Left ventricle myocardium superior (tissue), 1 donor: Measurements from ENCODE around the gene TUBB8B. TPM values are rescaled to one million over a fixed set of nuclear protein-coding genes. Genes with fewer than 3 reads are reported as not detected.
"Not testable (repeated sequence)": the region's sequence is repeated elsewhere in the genome, so short reads cannot be mapped to it uniquely, and the experiment has no call there.

Experiments used
- ATAC-seq: fragments of 200-7000 bp; cut with Tn5 transposase; one replicate; pipeline ENCODE4 v1.9.1; 2020; ENCODE audit warnings: mild to moderate bottlenecking, moderate library complexity
- DNase-seq: peaks from one replicate; pipeline ENCODE4 v3.0.0-alpha.2; 2020
- intact Hi-C: fragments of 100-400 bp; cut with micrococcal nuclease; formaldehyde crosslinking; loops from one replicate; pipeline ENCODE4 v1.11.0; 2022
- long read RNA-seq: library from polyadenylated mRNA; unstranded; transcript quantifications from one replicate; pipeline ENCODE4 v2.0.0, GENCODE V29; 2021
- total RNA-seq: library from RNA; stranded (reverse); fragmentation: NEBNext Ultra II Directional; extraction: Animal tissue kit (Norgen Biotek cat#: 25700); gene quantifications from one replicate; pipeline ENCODE4 v1.2.1, GENCODE V29; 2021
- donor health status: DM: no; HTN: yes; CAD: no; lungs with severe emphysema.

TUBB8B gene
- not detected for total RNA-seq
- long read RNA-seq, result 0 reads

GRCh38 chr18:49176-49665 is at the start of gene TUBB8B:
Gene TUBB8B, minus strand, starts transcription at chr18:49615. Its CDS starts 58 bp downstream, at chr18:49557.
- DNase-seq, intact Hi-C loops: not testable (repeated sequence)

DNA sequence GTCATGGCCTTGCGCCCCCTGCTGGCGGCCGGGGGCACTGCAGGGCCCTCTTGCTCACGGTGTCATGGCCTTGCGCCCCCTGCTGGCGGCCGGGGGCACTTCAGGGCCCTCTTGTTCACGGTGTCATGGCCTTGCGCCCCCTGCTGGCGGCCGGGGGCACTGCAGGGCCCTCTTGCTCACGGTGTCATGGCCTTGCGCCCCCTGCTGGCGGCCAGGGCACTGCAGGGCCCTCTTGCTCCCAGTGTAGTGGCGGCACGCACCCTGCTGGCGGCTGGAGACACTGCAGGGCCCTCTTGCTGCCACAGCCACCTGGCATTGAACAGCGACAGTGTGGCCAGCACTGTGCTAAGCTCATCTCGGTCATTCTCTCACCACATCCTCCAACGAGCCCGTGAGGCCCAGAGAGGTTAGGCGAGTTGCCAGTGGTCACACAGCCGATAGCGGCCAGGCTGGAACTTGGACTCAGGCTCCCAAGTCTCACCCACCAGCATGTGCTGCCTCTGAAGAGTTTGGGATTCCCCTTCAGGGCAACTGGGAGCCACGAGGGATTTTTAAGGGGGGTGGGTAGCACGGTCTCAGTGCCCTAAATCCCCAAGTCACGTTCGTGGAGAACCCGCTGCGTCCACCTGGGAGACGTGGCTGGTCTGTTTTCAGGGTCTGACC is 48.0 kb upstream of the TUBB8B start:
- intact Hi-C loops, ATAC-seq, DNase-seq: not testable (repeated sequence)

More at GRCh38 chr18:49176-49665, at the start of gene TUBB8B:
- ATAC-seq, result not testable (repeated sequence)

GRCh38 chr18:96767-97131 is 47.3 kb upstream of the TUBB8B start:
- DNase-seq, intact Hi-C loops, ATAC-seq: not testable (repeated sequence)

DNA sequence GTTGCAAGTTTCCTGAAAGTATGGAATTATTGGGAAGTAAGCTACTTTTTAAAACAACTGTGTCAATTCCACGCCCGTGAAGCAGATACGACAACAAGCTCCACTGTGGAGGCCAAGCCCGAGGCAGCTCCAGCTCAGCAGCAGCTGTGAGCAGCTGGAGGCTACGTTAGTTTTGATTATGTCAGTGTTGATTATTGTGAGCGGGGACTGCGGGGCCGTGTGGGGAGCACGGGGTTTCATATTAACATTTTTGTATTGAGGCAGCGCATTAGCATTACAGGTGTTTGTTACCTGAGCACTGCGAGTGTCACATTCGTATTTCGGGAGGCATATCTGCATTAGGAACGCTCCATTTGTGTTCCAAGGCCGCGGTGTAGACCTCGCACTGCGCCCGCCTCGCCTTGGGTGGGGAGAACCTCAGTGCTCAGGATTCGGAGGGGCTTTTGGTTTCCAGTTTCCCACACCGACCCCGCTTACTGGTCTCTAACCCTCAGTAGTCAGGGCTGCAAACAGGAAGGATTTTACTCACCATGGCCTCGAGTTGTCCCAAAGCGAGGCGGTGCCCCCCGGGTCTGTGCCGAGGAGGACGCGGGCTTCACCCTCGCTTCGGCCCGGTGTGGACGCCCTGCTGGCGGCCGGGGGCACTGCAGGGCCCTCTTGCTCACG is 46.8 kb upstream of the TUBB8B start:
- intact Hi-C loops, DNase-seq: not testable (repeated sequence)
- peak; percentile 34 for ATAC-seq

DNA sequence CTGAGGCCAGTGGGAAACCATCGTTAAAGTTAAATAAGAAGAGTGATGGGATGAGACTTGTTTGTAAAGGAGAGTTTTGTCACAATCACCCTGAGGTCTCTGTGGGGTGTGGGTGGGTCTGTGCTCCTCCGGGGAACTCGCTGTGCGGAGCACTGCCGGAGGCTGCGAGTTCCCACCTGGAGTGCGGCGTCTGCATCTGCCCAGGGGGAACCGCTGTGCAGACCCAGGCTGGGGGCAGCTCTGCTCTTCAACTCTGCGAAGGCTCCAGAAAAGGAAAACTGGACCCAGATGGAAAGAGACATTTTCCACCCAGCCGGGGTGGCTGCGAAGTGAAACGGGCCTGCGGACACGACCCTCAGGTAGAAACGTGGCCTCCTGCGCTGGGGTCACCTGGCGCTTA is 46.2 kb upstream of the TUBB8B start:
- ATAC-seq, DNase-seq, intact Hi-C loops: not testable (repeated sequence)

- DNase-seq, intact Hi-C loops: not testable (repeated sequence)
These were observed 44.5 kb upstream of the TUBB8B start for GRCh38 chr18:93897-94408.

DNA sequence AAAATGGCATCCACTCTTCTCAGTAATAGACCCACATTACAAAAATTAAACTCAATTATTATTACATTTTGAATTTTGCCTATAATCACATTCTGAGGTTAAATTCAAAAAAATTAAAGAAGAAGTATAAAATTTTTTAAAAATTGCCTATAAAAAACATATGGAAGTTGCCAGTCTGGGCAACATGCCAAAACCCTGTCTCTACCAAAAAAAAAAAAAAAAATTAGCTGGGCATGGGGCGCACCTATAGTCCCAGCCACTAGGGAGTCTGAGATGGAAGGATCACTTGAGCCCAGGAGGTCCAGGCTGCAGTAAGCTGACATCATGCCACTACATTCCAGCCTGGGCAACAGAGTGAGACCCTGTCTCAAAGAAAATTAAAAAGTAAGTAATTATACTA is 42.1 kb upstream of the TUBB8B start:
- intact Hi-C loops, ATAC-seq, DNase-seq: not testable (repeated sequence)

More at GRCh38 chr18:93897-94408, 44.5 kb upstream of the TUBB8B start:
- ATAC-seq, result not testable (repeated sequence)

GRCh38 chr18:90396-91193 is 41.2 kb upstream of the TUBB8B start:
- intact Hi-C loops, ATAC-seq, DNase-seq: not testable (repeated sequence)

DNA sequence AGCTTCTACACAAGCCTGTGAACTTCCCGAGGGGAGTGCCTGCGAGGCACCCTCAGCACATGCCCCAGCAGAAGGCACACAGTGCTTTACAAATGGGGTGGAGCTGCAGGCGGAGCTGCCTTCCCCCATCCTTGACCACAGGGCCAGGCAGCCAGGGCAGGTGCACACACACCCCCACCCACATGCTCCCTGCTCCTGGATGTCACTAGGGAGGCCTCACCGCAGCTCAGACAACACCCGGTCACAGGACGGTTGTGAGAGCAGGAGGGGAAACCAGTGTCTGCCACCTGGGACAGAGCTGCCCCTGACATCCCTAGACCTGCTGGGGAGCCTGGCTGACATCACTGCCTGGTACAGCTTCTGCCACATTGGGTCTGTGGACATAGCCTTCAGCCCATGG is 39.7 kb upstream of the TUBB8B start:
- ATAC-seq, intact Hi-C loops, DNase-seq: not testable (repeated sequence)

- intact Hi-C loops, ATAC-seq, DNase-seq: not testable (repeated sequence)
These were observed 35.4 kb upstream of the TUBB8B start for GRCh38 chr18:84801-85200.

DNA sequence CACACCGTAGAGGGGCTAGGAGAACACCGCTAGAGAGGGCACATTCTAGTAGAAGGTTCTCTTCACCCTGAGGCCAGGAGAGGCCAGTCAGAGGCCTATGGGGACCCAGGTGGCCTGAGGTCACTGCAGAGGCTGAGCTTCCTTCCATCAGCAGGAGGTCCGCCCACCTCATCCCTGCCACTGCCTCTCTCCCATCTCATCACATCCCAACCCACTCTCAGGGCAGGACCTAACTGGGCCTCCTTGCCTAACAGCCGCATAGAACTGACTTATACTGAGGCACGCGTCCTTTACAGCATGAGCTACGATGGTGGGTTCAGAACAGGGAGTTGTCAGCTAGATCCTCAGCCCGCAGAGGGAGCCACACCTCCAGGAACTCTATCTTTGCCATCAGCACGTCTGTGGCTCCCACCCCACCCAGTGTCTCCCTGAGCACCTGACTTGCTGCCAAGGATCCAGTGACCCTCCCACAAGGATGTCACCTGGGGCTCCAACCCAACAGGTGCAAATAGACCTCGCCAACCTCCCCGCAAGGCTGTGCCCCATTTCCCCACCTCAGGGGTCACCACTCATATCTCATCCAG is 33.3 kb upstream of the TUBB8B start:
- ATAC-seq, intact Hi-C loops, DNase-seq: not testable (repeated sequence)

DNA sequence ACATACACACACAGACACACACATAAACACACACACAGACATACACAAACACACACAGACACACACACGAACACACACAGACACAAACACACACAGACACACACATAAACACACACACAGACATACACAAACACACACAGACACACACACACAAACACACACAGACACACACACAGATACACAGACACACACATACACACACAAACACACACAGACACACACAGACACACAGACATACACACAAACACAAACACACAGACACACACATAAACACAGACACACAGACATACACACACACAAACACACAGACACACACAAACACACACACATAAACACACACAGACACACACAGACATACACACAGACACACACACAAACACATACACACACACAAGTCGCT is 31.5 kb upstream of the TUBB8B start:
- ATAC-seq, intact Hi-C loops, DNase-seq: not testable (repeated sequence)

- ATAC-seq, DNase-seq, intact Hi-C loops: not testable (repeated sequence)
These were observed 30.8 kb upstream of the TUBB8B start for GRCh38 chr18:80202-80601.

- ATAC-seq, intact Hi-C loops, DNase-seq: not testable (repeated sequence)
These were observed 26.2 kb upstream of the TUBB8B start for GRCh38 chr18:75525-76160.

GRCh38 chr18:73181-73777 is 23.9 kb upstream of the TUBB8B start:
- intact Hi-C loops, DNase-seq, ATAC-seq: not testable (repeated sequence)

- ATAC-seq, intact Hi-C loops, DNase-seq: not testable (repeated sequence)
These were observed 18.3 kb upstream of the TUBB8B start for GRCh38 chr18:67701-68100.

DNA sequence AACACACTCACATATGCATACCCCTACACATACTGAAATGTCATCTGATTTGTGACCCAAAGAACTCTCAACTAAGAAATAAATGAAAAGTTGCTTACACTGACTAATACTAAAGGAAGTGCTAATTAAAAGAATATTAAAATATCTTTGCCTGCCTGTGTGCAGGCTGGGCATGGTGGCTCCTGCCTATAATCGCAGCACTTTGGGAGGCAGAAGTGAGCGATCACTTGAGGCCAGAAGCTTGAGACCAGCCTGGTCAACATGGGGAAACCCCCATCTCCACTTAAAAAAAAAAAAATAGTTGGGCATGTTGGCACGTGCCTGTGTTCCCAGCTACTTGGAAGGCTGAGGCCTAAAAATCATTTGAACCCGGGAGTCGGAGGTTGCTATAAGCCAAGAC is 14.9 kb upstream of the TUBB8B start:
- ATAC-seq, intact Hi-C loops, DNase-seq: not testable (repeated sequence)

DNA sequence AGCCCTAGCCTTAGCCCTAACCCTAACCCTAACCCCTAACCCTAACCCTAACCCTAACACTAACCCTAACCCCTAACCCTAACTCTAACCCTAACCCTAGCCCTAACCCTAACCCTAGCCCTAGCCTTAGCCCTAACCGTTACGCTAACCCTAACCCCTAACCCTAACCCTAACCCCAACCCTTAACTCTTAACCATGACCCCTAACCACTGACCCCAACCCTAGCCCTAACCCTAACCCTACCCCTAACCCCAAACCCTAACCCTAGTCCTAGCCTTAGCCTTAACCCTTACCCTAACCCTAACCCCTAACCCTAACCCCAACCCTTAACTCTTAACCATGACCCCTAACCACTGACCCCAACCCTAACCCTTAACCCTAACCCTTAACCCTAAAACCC is 14.2 kb upstream of the TUBB8B start:
- ATAC-seq, DNase-seq, intact Hi-C loops: not testable (repeated sequence)
